ENCODE data around the gene GASK1A.

GASK1A gene

DNA sequence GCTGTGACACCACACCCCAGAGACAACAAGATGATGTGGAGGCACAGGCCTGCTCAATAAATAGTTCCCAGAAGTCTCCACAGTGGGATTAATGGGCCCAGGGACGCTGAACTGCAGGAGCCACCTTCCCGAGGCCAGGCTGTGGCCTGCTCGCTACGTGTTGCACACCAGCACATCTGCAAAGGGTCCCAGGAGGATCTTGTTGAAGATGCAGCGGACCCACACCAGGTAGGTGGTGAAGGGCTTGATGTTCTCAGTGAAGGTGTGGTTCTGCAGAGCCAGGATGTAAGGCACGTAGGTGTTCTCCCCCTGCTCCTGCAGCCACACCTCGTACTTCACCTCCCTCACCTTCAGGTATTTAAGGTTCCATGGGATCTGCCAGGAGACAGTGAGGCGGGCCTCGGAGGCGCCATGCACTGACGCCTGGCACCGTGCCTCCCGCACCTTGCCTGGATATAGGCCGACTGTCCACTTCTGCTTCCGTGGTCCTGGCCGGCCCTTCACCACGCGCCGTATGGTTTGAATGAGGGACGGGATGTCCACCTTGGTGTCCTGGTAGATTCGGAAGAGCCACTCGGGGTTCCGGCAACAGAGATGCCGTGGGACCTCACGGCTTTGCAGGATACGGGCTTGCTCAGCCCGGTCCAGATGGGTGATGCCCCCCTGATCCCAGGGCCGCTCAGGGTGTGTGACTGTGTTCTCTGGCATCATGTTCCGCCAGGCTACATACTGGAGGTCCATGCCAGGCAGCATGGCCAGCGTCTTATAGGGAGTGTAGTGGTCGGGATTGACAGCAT is 100.6 kb downstream of the GASK1A start:
- CTCF ChIA-PET, result no interaction called here
- DNase-seq, result no peak
- Mint-ChIP-seq H3K4me3 (no peak overlapping the region), H3K4me1 (no peaks in the 10 kb centered on the region), H3K36me3 (peaks cover 30% of the 10 kb centered on the region), H3K9me3 (peaks cover 24% of the 10 kb centered on the region), H3K27me3 (no peaks in the 10 kb centered on the region), H3K27ac (no peak overlapping the region)

DNA sequence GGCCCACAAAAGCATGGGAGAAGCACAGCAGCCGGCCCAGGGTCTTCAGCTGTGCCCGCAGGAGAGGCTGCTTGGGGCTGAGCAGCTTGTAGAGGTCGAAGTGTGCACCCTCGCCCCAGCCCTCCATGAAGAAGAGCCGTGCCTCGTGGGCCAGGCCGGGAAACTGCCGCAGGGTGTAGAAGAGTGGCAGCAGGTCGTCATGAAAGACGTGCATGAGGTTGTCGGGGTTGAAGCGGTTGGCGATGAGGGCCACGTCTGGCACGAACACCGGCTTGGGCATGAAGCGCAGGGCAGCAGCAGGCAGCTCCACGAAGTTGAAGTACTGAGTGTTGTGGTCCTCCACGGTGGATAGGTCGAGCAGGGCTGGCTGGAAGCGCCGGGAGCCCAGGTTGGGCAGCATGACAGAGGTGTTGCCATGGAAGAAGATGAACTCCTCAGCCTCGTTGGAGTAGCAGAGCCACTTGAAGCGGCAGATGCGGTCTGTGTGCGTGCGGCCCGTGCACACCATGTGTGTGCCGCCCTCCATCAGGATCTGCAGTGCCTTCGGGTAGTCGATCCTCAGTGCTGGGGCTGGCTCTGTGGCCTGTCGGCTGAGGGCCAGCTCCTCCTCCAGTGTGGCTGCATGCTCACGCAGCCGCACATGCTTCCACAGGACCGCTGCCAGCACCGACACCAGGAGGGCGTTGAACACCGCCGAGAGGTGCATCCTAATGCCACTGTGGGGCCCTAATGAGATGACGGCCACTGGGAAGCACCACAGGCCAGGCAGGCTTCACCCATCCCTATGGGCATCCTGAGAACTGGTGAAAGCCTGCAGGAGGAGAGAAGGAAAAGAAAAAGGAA is 101.8 kb downstream of the GASK1A start:
- H3K9me3 Mint-ChIP-seq, result peaks cover 24% of the 10 kb centered on the region
- CTCF ChIA-PET, result no interaction called here
- H3K27me3 Mint-ChIP-seq, result no peaks in the 10 kb centered on the region
- DNase-seq, result no peak
- no peak overlapping the region for H3K27ac Mint-ChIP-seq
- no peaks in the 10 kb centered on the region for H3K4me1 Mint-ChIP-seq
- peaks cover 33% of the 10 kb centered on the region for H3K36me3 Mint-ChIP-seq
- no peak overlapping the region for H3K4me3 Mint-ChIP-seq

DNA sequence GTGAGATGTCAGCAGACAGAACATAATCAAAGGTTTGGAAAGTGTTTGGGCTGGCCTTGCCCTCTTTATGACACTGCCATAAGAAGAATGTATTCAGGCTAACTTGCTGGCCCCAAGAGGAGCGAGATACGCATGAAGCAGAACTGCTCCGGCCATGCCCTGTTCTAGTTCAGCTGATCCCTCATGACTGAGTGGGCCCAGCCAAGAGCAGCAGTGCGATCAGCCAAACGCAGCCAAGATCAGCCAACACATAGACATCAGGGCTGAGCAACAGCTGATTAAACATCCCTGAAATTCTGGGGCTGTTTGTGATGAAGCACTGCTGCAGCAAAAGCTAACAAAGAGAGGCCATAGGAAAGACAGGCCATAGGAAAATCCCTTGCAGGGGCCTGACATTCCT is 102.7 kb downstream of the GASK1A start:
- H3K27me3 Mint-ChIP-seq, result no peaks in the 10 kb centered on the region
- peaks cover 24% of the 10 kb centered on the region for H3K9me3 Mint-ChIP-seq
- DNase-seq, result no peak
- no peak overlapping the region for H3K4me3 Mint-ChIP-seq
- H3K27ac Mint-ChIP-seq, result no peak overlapping the region
- CTCF ChIA-PET, result interaction anchor here (0.8 kb wide), 1 partner anchor 10 kb away, joined by 4 read pairs; no protein-coding TSS in a partner anchor
- H3K4me1 Mint-ChIP-seq, result peaks cover 3% of the 10 kb centered on the region
- peaks cover 33% of the 10 kb centered on the region for H3K36me3 Mint-ChIP-seq

DNA sequence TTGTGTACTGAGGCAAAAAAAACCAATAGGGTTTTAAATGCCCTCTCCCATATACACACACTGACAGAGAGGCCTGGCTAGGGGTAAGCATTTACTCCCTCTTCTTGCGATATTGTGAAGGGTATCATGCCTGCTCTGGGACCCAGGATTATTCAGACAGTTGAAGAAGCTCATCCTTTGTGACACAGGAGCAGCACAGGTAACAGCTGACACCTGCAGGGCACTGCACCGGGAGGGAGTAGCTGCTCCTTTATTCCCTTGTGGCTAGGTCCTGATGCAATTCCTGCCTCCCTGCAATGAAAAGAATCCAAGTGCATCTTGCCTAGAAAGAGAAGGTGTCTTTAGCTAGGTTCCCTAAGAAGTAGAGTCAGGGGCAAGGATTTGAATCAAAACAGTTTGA is 103.3 kb downstream of the GASK1A start:
- Mint-ChIP-seq H3K4me3 (no peak overlapping the region), H3K4me1 (peaks cover 4% of the 10 kb centered on the region), H3K27ac (no peak overlapping the region), H3K9me3 (peaks cover 24% of the 10 kb centered on the region), H3K27me3 (no peaks in the 10 kb centered on the region), H3K36me3 (peaks cover 33% of the 10 kb centered on the region)
- no peak for DNase-seq
- CTCF ChIA-PET, result interaction anchor here (0.8 kb wide), 1 partner anchor 11 kb away, joined by 4 read pairs; no protein-coding TSS in a partner anchor

DNA sequence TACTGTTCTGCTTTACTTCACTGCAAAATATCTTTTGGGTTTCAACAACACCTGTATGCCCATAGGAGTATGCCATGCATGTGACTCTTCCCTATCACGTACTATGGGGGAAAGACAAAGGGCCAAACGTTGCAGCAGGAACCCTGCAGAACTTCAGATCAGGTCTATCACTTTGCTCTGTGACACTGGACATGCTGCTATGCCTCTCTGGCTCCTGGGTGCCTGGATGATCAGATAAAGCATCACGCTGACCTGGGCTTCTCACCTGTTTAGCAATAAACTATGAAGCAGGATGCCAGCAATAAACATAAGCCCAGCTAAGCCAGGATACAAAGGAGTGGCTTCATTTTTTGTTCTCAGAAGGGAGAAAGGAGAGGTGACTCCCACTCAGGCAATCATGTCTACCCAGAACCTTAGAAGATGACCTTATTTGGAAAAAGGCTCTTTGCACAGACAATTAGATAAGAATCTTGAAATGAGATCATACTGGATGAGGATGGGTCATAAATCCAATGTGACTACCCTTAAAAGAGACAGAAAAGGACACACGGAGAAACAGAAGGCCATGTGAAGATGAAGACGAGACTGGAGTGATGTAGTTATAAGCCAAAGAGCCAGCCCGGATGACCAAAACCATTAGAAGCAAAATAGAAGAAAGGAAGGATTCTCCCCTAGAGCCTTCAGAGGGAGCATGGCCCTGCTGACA is 107.5 kb downstream of the GASK1A start:
- Mint-ChIP-seq H3K27me3 (no peaks in the 10 kb centered on the region), H3K4me3 (no peak overlapping the region), H3K9me3 (peaks cover 22% of the 10 kb centered on the region), H3K36me3 (peaks cover 7% of the 10 kb centered on the region), H3K27ac (no peak overlapping the region), H3K4me1 (peaks cover 4% of the 10 kb centered on the region)
- no peak for DNase-seq
- CTCF ChIA-PET, result interaction anchor here (1.2 to 3.2 kb wide), 2 partner anchors 15 to 125 kb away, joined by 5 to 13 read pairs; no protein-coding TSS in a partner anchor

DNA sequence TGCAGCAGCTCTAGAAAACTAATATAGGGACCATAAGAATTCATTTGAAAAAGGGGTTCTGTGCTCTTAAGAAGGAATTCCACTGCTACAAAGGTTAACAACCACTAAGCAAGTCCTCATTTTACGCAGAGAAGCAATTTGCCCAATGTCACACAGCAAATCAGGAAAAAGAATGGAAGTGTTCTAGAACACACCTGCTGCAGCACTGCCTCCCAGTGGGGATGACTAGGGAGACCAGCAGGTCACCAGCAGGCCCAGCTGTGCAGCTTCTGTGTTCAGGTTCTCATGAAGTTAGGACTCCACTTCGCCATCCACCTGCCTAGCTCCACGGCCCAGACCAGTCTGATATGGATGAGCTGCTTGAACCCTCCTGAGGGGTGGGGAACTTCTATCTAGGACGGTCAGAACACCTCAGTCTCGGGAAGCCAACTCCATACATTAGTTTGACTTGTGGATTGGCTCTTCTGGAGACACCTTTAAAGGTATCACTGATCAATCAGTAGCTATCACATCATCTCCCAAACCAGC is 108.2 kb downstream of the GASK1A start:
- no peak for DNase-seq
- H3K27ac Mint-ChIP-seq, result no peak overlapping the region
- CTCF ChIA-PET, result interaction anchor here (1.2 to 3.2 kb wide), 2 partner anchors 16 to 126 kb away, joined by 5 to 13 read pairs; no protein-coding TSS in a partner anchor
- peaks cover 19% of the 10 kb centered on the region for H3K9me3 Mint-ChIP-seq
- H3K4me1 Mint-ChIP-seq, result peaks cover 4% of the 10 kb centered on the region
- no peaks in the 10 kb centered on the region for H3K27me3 Mint-ChIP-seq
- no peak overlapping the region for H3K4me3 Mint-ChIP-seq
- H3K36me3 Mint-ChIP-seq, result peaks cover 6% of the 10 kb centered on the region

DNA sequence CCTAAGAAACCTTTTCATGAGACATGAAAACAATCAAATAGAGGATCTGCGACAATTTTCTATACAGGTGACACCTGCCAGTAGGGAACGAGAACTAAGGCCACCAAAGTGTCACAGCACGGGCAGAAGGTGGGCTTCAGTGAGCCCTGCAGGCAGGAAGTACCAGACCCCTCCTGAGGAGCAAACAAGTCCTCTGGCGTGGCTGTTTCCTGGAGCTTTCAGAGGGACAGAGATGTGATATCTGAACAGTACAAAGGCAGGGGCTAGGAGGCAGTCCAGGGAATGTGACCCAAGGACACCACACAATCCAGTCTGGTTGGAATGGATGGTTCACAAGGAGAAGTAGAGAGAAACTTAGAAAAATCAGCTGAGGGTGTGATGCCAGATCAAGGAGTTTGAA is 110.0 kb downstream of the GASK1A start:
- Mint-ChIP-seq H3K4me1 (peaks cover 4% of the 10 kb centered on the region), H3K27ac (no peak overlapping the region), H3K4me3 (no peak overlapping the region), H3K27me3 (no peaks in the 10 kb centered on the region), H3K36me3 (peaks cover 5% of the 10 kb centered on the region), H3K9me3 (peaks cover 2% of the 10 kb centered on the region)
- no peak for DNase-seq
- CTCF ChIA-PET, result interaction anchor here (0.9 to 1.5 kb wide), 2 partner anchors 18 to 127 kb away, joined by 3 to 6 read pairs; no protein-coding TSS in a partner anchor

DNA sequence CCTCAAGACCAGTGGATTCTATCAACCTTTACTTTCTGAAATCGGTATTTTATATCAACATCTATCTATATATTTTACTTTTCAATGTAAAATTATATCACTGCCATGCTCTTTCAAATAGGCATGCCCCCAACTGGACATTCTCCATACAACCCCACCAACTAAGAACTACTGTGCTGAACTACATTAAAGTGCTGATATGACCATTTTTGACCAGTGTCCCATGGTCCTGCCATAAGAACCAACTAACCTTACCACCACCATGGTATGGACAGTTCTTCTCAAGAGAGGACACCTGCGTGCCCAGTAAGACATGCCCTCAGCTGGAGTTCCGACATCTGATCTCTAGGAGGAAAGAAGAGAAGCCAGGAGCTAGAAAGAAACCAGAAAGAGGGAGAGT is 111.1 kb downstream of the GASK1A start:
- no peaks in the 10 kb centered on the region for H3K9me3 Mint-ChIP-seq
- CTCF ChIA-PET, result no interaction called here
- H3K27ac Mint-ChIP-seq, result no peak overlapping the region
- no peaks in the 10 kb centered on the region for H3K36me3 Mint-ChIP-seq
- DNase-seq, result no peak
- no peak overlapping the region for H3K4me3 Mint-ChIP-seq
- H3K27me3 Mint-ChIP-seq, result no peaks in the 10 kb centered on the region
- peaks cover 4% of the 10 kb centered on the region for H3K4me1 Mint-ChIP-seq

DNA sequence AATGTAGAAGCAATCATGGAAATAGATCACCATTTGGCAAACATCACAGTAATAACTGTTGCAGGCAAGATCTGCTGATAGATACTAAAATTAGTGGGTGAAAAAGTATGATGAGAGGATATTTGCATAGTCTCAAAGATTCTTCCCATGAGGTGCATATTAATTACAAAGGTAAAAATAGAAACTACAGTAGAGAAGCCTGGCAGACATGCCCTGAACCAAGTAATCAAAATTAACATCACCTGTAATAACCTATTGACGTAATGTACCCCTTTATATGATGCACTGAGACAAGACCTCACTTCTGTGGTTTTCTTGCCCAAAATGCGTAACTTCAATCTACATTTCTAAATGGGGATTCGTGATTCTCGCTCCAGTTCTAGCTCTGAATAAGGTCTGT is 112.4 kb downstream of the GASK1A start:
- Mint-ChIP-seq H3K27me3 (no peaks in the 10 kb centered on the region), H3K9me3 (no peaks in the 10 kb centered on the region), H3K36me3 (no peaks in the 10 kb centered on the region), H3K4me3 (no peak overlapping the region), H3K27ac (no peak overlapping the region), H3K4me1 (peaks cover 4% of the 10 kb centered on the region)
- CTCF ChIA-PET, result no interaction called here
- DNase-seq, result no peak

DNA sequence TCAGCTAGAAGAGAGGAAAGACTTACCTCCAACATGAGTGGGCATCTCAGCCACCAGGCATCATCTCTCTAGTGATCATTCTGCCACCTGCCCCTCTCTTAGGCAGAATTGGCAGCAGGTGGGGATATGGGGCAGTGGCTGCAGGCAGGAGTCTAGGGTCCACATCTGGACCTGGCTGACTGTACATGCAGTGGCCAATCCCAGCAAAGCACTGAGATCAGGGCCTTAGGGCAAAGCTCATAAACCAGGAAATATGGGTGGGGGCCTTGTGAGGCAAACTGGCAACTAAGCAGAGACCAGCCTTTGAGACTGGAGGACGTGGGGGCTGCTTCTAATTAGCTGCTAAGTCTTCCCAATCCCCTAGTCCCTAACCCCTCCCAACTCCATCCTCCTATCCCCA is 113.9 kb downstream of the GASK1A start:
- Mint-ChIP-seq H3K27me3 (no peaks in the 10 kb centered on the region), H3K4me1 (peaks cover 7% of the 10 kb centered on the region), H3K9me3 (no peaks in the 10 kb centered on the region), H3K36me3 (no peaks in the 10 kb centered on the region), H3K4me3 (no peak overlapping the region), H3K27ac (no peak overlapping the region)
- CTCF ChIA-PET, result interaction anchor here (1.4 kb wide), 1 partner anchor 22 kb away, joined by 3 read pairs; no protein-coding TSS in a partner anchor
- no peak for DNase-seq

DNA sequence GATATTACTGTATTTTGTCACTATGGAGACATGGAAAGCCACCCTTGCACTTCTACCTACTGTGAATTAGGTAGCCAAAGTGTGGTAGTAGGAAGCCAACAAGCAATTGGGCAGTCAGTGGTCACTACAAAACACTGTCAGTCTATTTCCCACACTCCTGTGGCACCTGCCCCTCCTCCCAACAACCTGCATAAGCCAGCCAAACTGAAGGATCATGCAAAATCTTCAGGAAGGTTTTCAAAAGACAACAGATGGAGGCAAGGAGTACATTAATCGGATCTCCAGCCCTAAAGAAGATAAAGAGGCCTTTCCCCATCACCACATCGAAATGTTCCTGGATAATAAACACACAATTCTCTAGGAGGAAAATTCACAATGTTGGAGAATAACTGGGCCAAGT is 114.9 kb downstream of the GASK1A start:
- Mint-ChIP-seq H3K27me3 (no peaks in the 10 kb centered on the region), H3K9me3 (no peaks in the 10 kb centered on the region), H3K4me1 (peaks cover 7% of the 10 kb centered on the region), H3K4me3 (no peak overlapping the region), H3K27ac (no peak overlapping the region), H3K36me3 (no peaks in the 10 kb centered on the region)
- CTCF ChIA-PET, result no interaction called here
- DNase-seq, result no peak

DNA sequence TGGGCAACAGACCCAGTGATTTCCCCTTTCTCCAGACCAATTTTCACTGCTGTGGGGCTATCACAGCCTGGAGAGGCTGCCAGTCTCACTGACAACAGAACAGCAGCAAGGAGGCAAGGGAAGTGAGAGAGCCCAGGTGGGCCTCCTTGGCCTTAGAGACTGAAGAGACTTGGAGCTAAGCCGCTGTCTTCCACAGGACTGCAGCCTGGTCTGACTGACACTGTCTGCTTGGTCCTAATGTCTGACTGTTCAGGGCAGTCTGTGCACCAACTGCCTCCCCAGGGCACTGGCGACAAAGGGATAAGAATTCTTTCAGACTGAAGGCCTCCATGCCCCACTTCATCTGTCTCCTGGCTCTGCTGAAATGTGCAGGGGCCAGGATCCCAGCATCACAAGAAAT is 115.3 kb downstream of the GASK1A start:
- Mint-ChIP-seq H3K27ac (no peak overlapping the region), H3K9me3 (no peaks in the 10 kb centered on the region), H3K4me3 (no peak overlapping the region), H3K27me3 (no peaks in the 10 kb centered on the region), H3K36me3 (no peaks in the 10 kb centered on the region), H3K4me1 (peaks cover 7% of the 10 kb centered on the region)
- CTCF ChIA-PET, result no interaction called here
- no peak for DNase-seq

DNA sequence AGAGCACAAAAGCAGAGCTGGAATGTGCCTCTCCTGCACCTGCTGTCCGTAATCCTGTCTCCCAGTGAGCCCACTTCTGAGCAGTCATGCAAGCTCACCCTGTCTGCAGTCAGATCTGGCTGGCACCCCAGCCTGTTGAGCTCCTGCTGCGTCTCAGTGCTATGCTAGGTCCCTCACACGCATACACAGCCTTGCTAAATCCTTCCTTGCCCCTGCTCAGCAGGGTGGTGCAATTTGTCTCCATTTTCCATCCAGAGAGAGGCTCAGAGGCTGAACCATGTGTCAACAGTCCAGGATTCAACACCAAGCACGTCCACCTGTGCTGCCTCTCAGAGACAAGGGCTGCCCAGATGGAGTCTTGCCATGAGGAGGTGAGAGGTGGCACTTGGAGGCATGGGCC is 115.7 kb downstream of the GASK1A start:
- no peak overlapping the region for H3K4me3 Mint-ChIP-seq
- H3K27ac Mint-ChIP-seq, result no peak overlapping the region
- no peaks in the 10 kb centered on the region for H3K9me3 Mint-ChIP-seq
- no peak for DNase-seq
- CTCF ChIA-PET, result no interaction called here
- peaks cover 7% of the 10 kb centered on the region for H3K4me1 Mint-ChIP-seq
- H3K36me3 Mint-ChIP-seq, result no peaks in the 10 kb centered on the region
- H3K27me3 Mint-ChIP-seq, result no peaks in the 10 kb centered on the region

DNA sequence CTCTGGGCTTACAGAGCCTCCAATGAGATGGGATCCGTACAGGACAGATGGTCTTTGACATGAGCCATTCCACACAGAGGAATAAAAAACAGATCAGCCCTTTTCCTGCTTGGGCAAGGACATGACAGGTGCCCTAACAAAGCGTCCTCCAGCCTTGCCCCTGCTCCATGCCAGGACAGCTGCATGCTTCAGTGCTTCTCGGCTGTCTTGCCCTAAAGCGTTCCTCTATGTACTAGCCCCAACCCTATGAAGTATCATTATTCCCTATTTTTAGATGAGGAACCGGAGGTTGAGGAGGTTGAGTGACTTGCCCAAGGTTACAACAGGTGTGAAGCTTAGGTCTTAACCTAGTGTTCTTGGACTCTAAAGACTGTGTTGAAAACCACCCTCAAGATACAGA is 116.3 kb downstream of the GASK1A start:
- H3K27ac Mint-ChIP-seq, result no peak overlapping the region
- no peak for DNase-seq
- H3K9me3 Mint-ChIP-seq, result no peaks in the 10 kb centered on the region
- H3K36me3 Mint-ChIP-seq, result no peaks in the 10 kb centered on the region
- no peak overlapping the region for H3K4me3 Mint-ChIP-seq
- no peaks in the 10 kb centered on the region for H3K27me3 Mint-ChIP-seq
- peaks cover 7% of the 10 kb centered on the region for H3K4me1 Mint-ChIP-seq
- CTCF ChIA-PET, result no interaction called here

All from activated naive CD4-positive, alpha-beta T cell treated with anti-CD3 and anti-CD28 coated beads, Interleukin-2, amount 10 ng/mL, durations not matched to agents 7 days and 5 days (primary cell).